NCI-H446 (cell line): Measurements from ENCODE around the gene STK32C.
A peak's percentile ranks its signal among the peaks of the same experiment; 100 is the strongest.
"Not testable (repeated sequence)": the region's sequence is repeated elsewhere in the genome, so short reads cannot be mapped to it uniquely, and the experiment has no call there.

Experiments used
- DNase-seq, 2 experiments: peaks; one replicate each; lab custom pipeline; 2025; lab: John Stamatoyannopoulos, UW

Gene STK32C

GRCh38 chr10:132319853-132320653 lies 12.3 kb upstream of the STK32C start:
- DNase-seq: peak in 1 of 2 experiments; percentile 3

DNA sequence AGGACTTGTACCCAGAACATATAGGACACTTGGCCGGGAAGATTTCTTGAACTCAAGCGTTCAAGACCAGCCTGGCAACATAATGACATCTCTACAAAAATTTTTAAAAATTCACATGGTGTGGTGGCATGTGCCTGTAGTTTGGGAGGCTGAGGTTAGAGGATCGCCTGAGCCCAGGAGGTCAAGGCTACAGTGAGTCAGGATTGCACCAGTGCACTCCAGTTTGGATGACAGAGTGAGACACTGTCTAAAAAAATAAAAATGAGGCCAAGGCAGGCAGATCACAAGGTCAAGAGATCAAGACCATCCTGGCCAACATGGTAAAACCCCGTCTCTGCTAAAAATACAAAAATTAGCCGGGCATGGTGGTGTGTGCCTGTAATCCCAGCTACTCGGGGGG lies 9.7 kb upstream of the STK32C start:
- DNase-seq: not testable (repeated sequence)

- DNase-seq: no peak
These were observed 8.4 kb upstream of the STK32C start for GRCh38 chr10:132316133-132316532.

GRCh38 chr10:132314881-132315280 lies 7.1 kb upstream of the STK32C start:
- DNase-seq: not testable (repeated sequence)

- no peak for DNase-seq
These were observed 6.6 kb upstream of the STK32C start for GRCh38 chr10:132314336-132314735.

DNA sequence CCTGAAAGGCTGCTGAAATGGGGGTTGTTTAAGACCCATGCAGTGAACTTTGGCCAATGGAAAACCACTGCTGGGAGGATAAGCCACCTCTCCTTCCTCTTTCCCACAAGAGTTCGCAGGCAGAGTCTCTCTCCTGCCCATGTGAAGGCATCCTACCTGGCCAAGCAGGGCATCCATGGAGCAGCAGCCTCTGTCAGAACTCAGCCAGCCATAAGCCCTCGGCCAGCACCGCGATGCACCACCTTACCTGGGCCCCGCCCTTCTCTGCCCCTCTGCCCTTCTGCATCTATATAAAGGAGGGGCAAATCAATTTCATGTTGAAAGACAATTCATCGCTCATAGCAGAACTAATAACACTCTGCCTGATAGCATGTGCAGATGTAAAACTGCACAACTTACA lies 6.1 kb upstream of the STK32C start:
- no peak for DNase-seq

DNA sequence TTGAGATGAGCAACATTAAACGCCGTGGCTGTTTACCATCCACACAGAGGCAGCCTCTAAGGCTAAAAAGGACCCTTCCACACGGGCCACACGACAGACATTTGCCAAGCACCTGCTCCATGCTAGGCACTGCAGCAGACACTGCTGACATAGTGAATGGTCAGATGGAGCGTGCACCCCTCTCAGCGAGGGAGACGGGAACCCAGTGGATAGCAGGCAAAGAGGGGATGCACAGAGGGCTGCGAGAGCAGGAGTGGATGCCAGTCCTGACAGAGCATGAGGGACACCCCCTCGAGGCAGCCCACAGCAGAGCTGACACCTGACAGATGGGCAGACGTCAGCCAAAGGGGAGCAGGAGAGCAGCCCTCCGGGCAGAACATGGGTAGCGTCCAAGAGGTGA lies 5.6 kb upstream of the STK32C start:
- no peak for DNase-seq

DNA sequence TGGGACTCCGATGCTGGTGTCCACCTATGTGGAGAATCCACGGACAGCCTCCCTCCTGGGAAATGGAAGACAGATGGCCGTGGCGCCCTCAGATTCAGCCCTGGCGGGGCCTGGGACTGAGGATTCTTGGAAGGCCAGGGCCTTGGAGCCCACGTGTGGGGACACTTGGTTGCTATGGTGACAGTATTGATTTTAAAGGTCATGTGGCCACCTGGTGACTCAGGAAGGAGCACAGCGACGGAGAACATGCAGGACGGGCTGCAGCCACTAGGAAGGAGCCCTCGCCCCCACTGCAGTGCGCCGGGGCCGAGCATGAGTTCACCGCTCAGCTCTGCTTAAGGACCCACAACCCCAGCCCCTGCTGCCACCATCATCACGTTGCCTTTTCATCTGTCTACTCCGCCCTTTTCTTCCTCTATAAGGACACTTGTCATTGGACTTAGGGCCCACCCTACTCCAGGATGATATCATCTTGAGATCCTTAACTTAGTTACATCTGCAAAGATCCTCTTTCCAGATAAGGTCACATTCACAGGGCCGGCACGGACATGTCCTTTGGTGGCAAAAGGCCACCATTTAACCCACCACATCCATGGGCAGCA lies 3.7 kb upstream of the STK32C start:
- no peak for DNase-seq

DNA sequence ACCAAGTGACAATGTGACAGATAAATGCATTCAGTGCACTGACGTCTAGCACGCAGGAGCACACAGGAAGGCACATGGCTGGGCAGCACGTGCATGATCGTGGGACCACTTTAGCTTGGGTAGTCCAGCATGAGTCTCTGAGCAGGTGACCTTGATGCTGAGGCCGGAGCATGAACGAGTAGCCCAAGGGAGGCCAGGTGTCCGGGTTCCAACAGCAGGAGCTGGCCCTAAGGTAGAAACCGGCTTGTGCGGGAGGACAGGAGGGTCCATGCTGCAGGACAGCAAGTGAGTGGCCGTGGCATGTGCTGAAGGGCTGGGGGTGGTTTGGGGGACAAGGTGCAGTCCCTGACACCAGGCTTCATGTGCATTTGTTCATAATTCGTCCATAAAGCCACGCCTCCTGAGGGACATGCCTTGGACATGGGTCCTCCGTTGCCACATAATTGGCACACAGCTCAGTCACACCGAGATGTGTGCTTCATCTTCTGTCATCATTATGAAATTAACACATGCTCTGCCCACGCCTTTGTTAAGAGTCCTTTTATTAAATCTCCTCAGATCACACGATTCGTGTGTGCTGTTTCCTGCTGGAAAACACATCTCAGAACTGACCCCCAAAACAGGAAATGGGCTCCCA lies 3.1 kb upstream of the STK32C start:
- DNase-seq: no peak

- no peak for DNase-seq
These were observed 2.3 kb upstream of the STK32C start for GRCh38 chr10:132309879-132310591.

GRCh38 chr10:132309471-132309865 lies 1.7 kb upstream of the STK32C start:
- no peak for DNase-seq

GRCh38 chr10:132308587-132309470 lies 1.1 kb upstream of the STK32C start:
- DNase-seq: no peak

GRCh38 chr10:132306864-132307751 lies 642 bp downstream of the STK32C start:
- no peak for DNase-seq

- DNase-seq: no peak
These were observed 1.4 kb downstream of the STK32C start for GRCh38 chr10:132306343-132306685.

- DNase-seq: no peak
These were observed 2.0 kb downstream of the STK32C start for GRCh38 chr10:132305654-132306342.

- DNase-seq: no peak
These were observed 2.8 kb downstream of the STK32C start for GRCh38 chr10:132304756-132305509.

DNA sequence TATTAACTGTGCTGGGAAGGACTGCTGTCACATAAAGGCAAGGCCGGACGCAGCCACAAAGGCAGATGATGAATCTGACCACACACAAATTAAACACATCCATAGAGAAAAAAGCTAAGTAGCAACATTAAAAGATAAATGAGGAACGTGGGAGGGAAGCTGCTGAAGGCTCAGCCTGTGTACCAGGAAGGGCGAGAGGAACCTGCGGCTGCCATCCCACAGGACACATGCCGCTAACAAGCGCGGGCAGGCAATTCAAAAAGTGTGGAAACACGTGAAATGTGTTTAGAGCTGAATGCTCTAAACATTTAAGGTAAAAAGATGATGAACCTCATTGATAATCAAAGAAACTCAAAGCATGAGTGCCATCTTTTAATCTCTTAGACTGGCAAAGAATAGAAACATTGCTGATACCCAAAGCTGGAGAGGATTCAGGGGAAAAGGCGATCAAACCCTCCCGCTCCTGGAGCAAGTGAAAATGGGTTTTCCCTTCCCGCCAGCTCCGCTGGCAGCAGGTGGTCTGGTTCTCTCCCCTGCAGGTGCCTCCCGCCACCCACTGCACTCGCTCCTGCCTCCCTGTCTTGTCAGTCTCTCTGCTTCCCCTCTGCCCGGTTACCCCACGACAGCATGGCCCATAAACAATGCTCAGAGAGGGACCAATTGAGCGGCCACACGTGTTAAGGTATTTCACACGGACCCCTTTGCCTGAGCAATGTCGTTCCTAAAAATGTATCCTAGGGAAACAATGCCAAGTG lies 4.2 kb downstream of the STK32C start:
- DNase-seq: no peak
